HG02885 (cell line): ENCODE results near the gene RLIM.
"Not testable (repeated sequence)": the region's sequence is repeated elsewhere in the genome, so short reads cannot be mapped to it uniquely, and the experiment has no call there.

Source experiments
- ATAC-seq: cut with Tn5 transposase; IDR thresholded peaks from one replicate; pipeline ENCODE4 v1.9.1; 2021; ENCODE audit warnings: mild to moderate bottlenecking; ENCODE audit not compliant: unreplicated experiment, poor library complexity

The RLIM gene, protein sequence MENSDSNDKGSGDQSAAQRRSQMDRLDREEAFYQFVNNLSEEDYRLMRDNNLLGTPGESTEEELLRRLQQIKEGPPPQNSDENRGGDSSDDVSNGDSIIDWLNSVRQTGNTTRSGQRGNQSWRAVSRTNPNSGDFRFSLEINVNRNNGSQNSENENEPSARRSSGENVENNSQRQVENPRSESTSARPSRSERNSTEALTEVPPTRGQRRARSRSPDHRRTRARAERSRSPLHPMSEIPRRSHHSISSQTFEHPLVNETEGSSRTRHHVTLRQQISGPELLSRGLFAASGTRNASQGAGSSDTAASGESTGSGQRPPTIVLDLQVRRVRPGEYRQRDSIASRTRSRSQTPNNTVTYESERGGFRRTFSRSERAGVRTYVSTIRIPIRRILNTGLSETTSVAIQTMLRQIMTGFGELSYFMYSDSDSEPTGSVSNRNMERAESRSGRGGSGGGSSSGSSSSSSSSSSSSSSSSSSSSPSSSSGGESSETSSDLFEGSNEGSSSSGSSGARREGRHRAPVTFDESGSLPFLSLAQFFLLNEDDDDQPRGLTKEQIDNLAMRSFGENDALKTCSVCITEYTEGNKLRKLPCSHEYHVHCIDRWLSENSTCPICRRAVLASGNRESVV

DNA sequence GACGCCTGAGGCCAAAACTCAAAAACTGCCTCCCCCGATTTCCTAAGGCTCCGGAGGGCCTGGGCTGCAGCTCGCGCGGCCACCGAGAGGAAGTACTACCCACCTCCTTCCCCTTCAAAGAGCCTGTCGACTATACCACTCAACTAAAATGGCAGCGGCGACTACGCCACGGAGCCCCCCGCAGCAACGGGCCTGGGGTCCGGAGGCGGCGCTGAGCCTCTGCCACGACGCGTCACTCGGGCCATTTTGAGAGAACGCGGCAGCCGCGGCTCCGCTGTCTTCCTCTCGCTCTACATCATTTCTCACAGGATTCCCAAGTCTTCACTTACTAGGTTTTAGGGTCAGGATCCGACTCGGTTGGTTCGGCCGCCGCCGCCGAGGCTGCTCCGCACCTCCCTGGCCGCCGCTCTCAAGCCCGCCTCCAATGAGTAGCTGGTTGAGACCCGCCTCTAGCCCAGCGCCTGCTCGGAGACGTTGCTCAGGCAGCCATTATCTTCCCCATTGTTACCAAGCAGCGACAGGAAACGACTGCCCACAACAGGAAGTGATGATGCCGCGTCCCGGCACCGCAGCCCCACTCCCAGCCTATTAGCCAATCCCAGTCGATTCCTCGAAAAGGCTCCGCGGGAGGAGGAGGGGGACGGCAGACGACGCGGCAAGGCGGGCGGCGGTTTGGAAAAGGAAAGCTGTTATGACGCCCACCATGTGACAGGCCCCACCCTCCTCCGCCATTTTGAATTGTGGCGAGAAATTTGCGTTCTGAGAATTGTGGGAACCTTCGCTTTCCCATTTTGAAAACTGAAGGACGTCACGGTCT, at the start of gene RLIM:
RLIM (minus strand) TSS at position 532 of the 817 bp plus-strand sequence. CDS start 18,647 bp downstream, outside the sequence.
- peak; percentile 95 for ATAC-seq

DNA sequence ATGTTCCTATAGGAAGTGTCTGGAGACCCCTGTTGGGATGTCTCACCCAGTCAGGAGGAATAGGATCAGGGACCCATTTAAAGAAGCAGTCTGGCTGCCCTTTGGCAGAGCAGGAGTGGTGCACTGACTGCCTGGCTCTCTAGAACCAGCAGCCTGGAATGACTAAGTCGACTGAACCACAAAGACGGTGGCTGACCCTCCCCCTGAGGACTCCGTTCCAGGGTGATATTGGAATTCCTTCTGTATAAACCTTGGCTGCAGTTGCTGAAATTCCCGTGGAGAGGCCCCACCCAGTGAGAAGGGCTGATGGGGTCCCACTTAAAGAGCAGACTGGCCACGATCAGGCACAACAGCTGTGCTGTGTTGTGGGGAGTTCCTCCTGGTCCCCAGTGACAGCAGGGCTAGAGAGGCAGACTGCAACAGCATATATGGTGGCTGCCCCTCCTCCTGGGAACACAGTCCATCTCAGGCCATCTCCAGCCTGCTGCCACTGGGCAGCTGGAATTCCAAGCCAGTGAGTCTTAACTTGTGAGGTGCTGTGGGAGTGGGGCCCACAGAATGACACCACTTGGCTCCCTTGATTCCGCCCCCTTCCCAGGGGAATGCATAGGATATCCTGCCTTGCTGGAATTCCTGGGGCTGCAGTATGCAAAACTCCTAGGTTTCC, 41.8 kb upstream of the RLIM start:
- no peak for ATAC-seq

DNA sequence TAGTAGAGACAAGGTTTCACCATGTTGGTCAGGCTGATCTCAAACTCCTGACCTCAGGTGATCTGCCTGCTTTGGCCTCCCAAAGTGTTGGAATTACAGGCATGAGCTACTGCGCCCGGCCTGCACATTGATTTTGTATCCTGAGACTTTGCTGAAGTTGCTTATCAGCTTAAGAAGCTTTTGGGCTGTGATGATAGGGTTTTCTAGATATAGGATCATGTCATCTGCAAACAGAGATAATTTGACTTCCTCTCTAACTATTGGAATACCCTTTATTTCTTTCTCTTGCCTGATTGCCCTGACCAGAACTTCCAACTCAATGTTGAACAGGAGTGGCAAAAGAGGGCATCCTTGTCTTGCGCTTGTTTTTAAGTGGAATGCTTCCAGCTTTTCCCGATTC, 40.5 kb upstream of the RLIM start:
- ATAC-seq: not testable (repeated sequence)

DNA sequence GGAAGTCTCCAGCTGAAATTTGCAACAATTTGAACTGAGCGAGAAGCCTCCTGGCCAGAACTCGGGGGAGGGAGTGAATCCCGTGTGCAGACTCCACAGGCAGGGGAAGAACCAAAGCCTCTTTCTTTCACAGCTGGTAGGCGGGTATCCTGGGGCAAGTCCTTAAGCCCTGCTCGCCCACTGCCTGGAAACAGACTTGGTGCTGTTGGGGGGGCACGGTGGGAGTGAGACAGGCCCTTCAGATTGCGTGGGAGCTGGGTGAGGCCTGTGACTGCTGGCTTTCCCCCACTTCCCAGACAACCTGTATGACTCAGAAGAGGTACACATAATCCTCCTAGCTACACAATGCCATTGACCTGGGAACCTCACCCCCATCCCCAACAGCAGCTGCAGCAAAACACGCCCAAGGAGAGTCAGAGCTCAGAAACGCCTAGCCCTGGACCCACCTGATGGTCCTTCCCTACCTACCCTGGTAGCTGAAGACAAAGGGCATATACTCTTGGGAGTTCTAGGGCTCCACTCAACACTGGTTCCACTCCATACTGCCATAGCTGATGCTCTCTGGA, 22.4 kb upstream of the RLIM start:
- ATAC-seq: no peak

DNA sequence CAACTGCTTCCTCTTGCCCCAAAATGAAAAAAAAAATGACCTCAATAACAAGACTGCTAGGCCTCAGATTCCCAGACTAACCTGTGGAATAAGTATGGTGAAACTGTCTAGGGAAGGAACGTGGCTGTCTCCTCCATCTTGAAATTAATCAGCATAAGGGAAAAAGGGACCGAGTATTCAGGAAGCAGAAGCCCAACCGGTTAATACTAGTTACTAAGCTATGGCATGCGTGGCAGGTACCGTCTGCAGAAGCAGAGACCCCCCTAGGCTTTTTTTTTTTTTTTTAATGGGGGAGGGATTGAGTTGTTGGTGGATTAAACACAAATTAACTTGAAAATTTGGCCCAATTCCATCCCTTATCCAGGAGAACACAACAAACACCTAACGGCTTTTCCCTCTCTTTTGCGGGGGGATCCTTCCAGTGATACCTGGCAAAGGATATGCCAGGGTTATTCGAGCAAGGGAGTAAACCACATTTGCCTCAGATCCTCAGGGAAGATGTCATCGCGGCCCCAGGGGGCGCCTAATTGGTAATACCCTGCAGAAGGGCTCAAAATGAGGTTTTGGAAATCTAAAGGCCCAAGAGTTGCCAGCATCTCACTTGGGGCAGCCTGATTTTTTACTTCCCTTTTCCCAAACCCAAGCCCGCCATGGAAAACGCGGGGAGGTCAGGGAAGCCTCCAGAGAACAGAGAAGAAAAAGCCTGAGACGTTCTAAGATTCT, 893 bp downstream of the RLIM start:
- no peak for ATAC-seq

DNA sequence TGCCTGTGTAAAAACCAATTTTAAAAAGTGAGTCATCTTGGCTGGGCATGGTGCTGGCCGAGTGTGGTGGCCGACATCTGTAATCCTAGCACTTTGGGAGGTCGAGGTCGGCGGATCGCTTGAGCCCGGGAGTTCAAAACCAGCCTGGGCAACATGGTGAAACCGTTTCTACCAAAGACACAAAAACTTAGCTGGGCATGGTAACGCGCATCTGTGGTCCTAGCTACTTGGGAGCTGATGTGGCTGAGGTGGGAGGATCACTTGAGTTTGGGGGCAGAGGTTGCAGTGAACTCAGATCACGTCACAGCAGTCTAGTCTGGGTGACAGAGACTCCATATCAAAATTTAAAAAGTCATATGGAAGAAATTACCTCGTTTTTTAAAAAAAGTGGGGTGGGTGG, 7.6 kb downstream of the RLIM start:
- ATAC-seq: no peak

DNA sequence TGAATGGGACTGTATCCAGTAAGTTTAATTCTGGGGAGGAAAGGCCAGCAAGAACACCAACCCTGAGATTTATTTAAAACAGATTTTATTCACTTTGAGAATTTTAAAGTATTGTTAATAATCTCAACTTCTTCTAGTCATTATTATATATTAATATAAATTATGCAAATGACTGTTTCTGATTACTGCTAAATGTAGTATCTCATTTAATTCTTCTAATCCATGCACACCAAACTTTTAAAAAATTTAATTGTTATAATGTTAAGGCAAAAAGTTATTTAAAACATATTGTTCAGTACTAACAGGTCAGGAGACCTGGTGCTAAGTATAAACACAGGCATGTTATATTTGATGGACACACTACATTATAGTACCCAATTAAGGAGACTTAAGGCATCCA, 8.1 kb downstream of the RLIM start:
- no peak for ATAC-seq

DNA sequence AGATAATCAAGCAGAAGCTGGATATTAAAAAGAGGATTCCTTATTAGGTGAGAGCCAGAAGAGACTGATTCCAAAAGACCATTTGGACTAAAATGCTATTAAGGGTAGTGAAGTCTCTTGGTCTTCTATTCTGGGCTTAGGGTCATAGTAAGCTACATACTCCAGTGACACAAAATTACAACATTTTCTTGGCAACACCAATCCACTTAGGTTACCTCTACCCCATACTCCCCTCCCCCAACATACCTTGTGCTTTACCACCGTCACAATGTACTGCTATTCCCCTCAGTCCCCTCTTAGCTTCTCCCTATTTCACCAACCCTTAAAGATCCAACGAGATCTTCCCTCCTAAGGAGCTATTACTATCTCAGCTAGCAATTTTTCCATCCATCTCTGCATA, 11.4 kb downstream of the RLIM start:
- no peak for ATAC-seq

DNA sequence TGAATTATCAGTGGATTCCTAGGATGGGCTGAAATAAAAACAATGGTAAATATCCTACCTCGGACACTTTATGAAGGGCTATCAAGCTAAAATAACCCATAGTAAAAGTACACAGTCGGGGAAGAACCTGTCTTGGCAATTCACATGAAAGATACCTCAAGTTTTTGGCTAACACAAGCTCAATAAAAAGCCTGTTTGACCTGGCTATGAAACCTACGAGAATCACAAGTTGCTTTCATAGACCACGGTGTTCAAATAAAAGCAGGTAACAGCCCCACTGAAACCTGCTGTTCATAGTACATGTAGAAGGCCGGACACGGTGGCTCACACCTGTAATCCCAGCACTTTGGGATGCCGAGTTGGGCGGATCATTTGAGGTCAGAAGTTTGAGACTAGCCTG, 12.3 kb downstream of the RLIM start:
- ATAC-seq: no peak

DNA sequence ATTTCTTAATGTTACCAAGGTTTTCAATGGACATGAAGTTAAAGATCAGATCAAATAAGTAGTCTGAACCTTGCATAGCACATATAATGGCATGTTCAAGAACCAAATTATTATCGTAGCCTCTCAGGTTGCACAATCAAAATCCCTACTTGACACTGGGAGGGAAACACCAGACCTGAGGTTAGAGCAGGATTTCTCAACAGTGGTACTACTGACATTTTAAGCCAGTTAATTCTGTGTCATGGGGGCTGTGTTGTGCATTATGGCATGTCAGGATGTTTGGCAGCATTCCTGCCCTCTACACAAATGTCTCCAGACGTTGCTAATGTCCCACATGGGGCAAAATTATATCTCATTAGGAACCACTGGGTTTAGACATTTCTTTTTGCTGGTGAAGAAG, 20.8 kb downstream of the RLIM start:
- ATAC-seq: no peak

DNA sequence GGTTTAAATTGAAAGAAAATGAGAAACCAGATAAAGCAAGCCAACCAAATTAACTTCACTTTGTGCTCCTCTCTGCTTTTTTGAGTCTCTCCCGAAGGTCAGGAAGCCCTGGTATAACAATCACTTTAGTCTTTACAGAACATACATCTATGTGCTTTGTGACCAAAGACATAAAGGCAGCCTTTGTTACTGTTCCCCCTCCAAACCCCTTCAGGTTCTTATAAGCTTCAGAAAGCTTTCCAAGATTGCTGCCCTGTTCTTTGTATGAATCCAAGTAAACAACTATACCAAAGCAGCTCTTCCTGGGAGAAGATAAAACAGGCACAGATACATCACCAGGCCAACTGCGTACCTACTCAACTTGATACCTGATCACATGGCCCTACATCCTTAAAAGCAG, 28.7 kb downstream of the RLIM start:
- ATAC-seq: no peak

DNA sequence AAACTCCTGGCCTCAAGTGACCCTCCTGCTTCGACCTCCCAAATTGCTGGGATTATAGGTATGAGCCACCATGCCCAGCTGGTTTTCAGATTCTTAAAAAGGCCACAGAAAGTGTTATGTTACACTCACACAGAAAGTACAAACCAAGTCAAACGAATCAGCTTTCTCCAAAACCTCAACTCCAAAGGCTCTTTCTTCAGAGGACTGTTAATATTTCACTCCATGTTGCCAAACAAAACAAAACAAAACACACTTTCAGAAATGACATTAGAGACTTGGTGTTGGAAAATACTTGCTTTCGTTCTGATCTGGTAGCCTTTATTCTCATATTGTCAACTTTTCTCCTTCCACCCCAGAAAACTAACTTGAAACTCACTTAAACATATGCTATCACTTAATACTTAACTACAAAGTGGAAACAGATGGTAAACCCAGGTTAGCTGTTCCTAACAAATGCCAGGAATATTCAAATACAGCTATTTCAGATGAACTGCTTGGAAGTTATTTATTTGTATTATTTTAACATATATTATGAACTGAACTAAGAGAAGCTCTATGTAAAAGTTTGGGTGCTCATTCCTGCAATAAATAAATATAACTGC, 34.7 kb downstream of the RLIM start:
- ATAC-seq: no peak

DNA sequence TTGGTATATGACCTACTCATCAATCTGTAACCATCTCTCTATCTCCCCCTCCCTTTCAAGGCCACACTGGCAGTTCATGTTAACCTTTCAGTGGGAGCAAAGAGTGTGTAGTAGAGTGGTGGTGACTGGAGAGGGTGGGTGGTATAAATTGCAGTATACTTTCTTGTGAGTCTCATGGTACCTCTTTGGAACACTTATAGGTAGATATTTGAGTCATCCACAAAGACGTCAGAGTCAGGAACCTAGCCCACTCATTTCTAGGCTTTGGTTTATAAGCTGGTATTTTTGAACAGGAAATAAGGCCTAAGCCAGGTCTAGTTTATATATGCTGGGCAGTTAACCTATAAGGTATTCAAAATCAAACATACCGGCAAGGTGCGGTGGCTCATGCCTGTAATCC, 36.3 kb downstream of the RLIM start:
- ATAC-seq: peak; percentile 62

DNA sequence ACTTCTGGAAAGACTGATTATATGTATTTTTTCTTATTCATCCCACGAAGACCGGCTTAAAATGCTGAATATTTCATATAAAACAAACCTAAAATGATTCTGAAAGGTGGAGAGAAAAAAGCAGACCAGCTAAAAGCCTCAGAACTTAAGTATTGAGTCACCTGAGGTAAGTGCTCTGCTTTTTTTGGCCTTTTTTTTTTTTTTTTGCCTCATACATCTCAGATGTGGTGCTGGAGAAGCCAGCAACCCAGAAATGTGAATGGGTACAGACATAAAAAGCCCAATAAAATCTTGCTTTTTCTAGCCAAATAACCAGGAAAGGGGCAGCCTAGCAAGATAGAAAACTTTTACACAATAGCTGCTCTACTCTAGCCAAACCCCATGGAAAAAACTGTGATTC, 57.0 kb downstream of the RLIM start:
- ATAC-seq: no peak

DNA sequence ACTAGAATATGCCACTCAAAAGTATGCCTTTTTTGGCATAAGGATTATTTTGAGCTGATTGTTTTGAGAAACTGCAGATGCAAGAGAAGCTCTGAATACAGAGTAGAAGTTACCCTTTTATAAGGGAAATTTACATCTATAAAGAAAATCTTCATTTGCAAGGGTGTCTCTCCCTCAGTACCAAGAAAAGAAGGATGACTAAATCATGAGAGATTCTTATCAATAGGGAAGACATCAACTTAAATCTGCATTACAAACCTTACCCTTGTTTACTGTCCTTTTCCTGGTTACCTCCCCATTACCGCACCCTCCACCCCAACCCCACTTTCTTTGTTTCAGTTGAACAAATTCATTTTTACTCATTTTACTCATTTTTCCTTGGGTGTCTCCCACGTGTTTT, 62.5 kb downstream of the RLIM start:
- no peak for ATAC-seq

DNA sequence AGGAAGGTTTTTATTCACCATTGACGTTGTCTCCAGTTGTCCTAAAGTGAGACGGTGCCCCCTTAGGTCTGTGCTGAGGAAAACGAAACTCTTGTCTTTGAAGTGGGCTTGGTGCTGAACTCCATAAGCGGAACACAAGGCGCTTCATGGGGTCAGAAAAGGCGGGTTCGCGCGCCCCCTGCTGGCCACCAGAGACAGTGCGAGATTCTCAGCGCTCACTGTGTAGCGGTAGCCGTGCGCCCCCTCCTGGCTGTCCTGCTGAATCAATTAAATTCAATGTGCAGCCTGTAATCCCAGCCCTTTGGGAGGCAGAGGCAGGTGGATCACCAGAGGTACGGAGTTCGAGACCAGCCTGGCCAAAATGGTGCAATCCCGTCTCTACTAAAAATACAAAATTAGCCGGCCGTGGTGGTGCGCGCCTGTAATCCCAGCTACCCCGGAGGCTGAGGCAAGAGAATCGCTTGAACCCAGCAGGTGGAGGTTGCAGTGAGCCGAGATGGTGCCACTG, 64.1 kb downstream of the RLIM start:
- ATAC-seq: peak; percentile 84

DNA sequence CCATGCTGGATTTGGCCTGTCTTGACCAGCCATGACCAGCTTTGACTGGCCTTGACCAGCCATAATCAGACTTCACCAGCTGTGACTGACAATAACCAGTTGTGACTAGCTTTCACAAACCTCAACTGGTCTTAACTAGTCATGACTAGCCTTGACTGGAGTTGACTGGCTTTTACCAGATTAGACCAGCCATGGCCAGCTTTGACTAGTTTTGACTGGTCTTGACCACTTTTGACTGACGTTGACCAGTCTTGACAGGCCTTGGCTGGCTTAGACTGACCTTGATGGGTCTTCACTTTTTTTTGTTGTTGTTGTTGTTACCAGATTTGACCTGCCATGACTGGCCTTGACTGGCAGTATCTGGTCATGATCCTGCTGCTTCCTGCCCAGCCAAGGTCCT, 67.4 kb downstream of the RLIM start:
- ATAC-seq: no peak

DNA sequence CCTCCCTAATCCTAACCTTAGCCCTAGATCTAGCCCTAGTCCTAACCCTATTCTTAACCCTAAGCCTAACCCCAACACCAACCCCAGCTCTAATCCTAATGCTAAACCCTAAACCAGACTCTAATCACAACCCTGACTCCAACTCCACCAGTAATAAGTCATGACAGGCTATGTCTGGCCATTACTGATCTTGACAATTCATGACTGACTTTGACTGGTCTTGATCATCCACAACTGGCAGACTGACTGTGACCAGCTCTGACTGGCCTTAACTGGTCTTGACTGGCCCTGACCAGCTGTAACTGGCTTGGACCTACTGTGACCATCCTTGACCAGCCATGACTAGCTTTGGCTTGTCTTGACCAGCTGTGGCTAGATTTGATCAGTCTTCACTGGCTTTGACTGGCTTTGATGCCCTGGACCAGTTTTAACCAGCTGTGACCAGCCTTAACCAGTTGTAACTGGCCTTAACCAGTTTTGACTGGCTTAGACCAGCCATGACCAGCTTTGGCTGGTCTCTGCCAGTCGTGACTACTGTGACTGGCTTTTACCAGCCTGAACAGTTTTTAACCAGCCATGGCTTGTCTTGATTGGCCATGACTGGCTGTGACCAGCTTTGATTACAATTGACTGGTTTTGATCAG, 68.4 kb downstream of the RLIM start:
- no peak for ATAC-seq
